GM21381 (cell line): Measurements from ENCODE around the gene PRPF8.
"Not testable (repeated sequence)": the region's sequence is repeated elsewhere in the genome, so short reads cannot be mapped to it uniquely, and the experiment has no call there.

Experiments
- ATAC-seq: cut with Tn5 transposase; IDR thresholded peaks from one replicate; pipeline ENCODE4 v1.9.1; 2021; ENCODE audit warnings: mild to moderate bottlenecking, moderate library complexity; ENCODE audit not compliant: unreplicated experiment

The PRPF8 gene

GRCh38 chr17:1716912-1717695 is 32.4 kb upstream of the PRPF8 start:
- ATAC-seq: peak; percentile 35

GRCh38 chr17:1716076-1716911 is 31.6 kb upstream of the PRPF8 start:
- peak; percentile 72 for ATAC-seq

- ATAC-seq: no peak
Measured at GRCh38 chr17:1715803-1716075, 31.1 kb upstream of the PRPF8 start.

GRCh38 chr17:1714980-1715802 is 30.5 kb upstream of the PRPF8 start:
- ATAC-seq: no peak

GRCh38 chr17:1714427-1714979 is 29.8 kb upstream of the PRPF8 start:
- no peak for ATAC-seq

- no peak for ATAC-seq
Measured at GRCh38 chr17:1713878-1714426, 29.3 kb upstream of the PRPF8 start.

GRCh38 chr17:1713160-1713877 is 28.7 kb upstream of the PRPF8 start:
- ATAC-seq: no peak

- no peak for ATAC-seq
Measured at GRCh38 chr17:1712271-1712670, 27.6 kb upstream of the PRPF8 start.

- no peak for ATAC-seq
Measured at GRCh38 chr17:1711804-1712203, 27.1 kb upstream of the PRPF8 start.

GRCh38 chr17:1710807-1711553 is 26.3 kb upstream of the PRPF8 start:
- no peak for ATAC-seq

- no peak for ATAC-seq
Measured at GRCh38 chr17:1709971-1710806, 25.5 kb upstream of the PRPF8 start, which contains the start of gene TLCD2. TLCD2 (minus strand) TSS chr17:1710377; CDS start chr17:1710242, 135 bp downstream.

- ATAC-seq: no peak
Measured at GRCh38 chr17:1709403-1709951, 24.8 kb upstream of the PRPF8 start.

- not testable (repeated sequence) for ATAC-seq
Measured at GRCh38 chr17:1708791-1709346, 24.2 kb upstream of the PRPF8 start.

GRCh38 chr17:1707107-1707506 is 22.4 kb upstream of the PRPF8 start:
- ATAC-seq: no peak

- no peak for ATAC-seq
Measured at GRCh38 chr17:1705004-1705403, 20.3 kb upstream of the PRPF8 start.

GRCh38 chr17:1703063-1703462 is 18.4 kb upstream of the PRPF8 start:
- ATAC-seq: no peak

GRCh38 chr17:1699891-1700290 is 15.2 kb upstream of the PRPF8 start:
- ATAC-seq: not testable (repeated sequence)

GRCh38 chr17:1697681-1698080 is 13.0 kb upstream of the PRPF8 start:
- no peak for ATAC-seq
